Aorta (tissue), 5 donors: Measurements from ENCODE around the gene DAPK1. TPM values are rescaled to one million over a fixed set of nuclear protein-coding genes. Genes with fewer than 3 reads are reported as not detected.

Experiments
- ATAC-seq: fragments of 200-7000 bp; cut with Tn5 transposase; one replicate; pipeline ENCODE4 v1.9.1; 2022; ENCODE audit warnings: moderate library complexity; ENCODE audit not compliant: low FRiP score
- DNase-seq, 2 donors: peaks; one replicate each; pipeline ENCODE4 v3.0.0-alpha.2; 2020
- H3K27ac ChIP-seq, 2 donors: one replicate each; pipeline ENCODE4 v1.5.1; 2013; ENCODE audit warnings: low read length in 2 of 2, mild to moderate bottlenecking in 2 of 2, moderate library complexity in 2 of 2, control low read depth in 1 of 2, inconsistent platforms in 1 of 2, low read depth in 1 of 2
- H3K27me3 ChIP-seq, 2 donors: one replicate each; pipeline ENCODE4 v1.6.1; 2013; ENCODE audit warnings: control low read depth in 1 of 2, low read length in 1 of 2, mild to moderate bottlenecking in 1 of 2, moderate library complexity in 1 of 2; ENCODE audit not compliant: insufficient read depth in 2 of 2, control insufficient read depth in 1 of 2
- H3K36me3 ChIP-seq, 2 donors: one replicate each; pipeline ENCODE4 v1.6.1; 2013; ENCODE audit warnings: control low read depth in 1 of 2, low read length in 1 of 2, mild to moderate bottlenecking in 1 of 2; ENCODE audit not compliant: insufficient read depth in 2 of 2, control insufficient read depth in 1 of 2
- H3K4me1 ChIP-seq, 2 donors: one replicate each; pipeline ENCODE4 v1.6.1; 2013; ENCODE audit warnings: low read length in 2 of 2, control low read depth in 1 of 2, mild to moderate bottlenecking in 1 of 2, moderate library complexity in 1 of 2; ENCODE audit not compliant: insufficient read depth in 2 of 2, control insufficient read depth in 1 of 2
- H3K4me3 ChIP-seq, 2 donors: one replicate each; pipeline ENCODE4 v1.5.1; 2013; ENCODE audit warnings: low read length in 2 of 2, control low read depth in 1 of 2, mild to moderate bottlenecking in 1 of 2
- H3K9me3 ChIP-seq: one replicate; pipeline ENCODE4 v1.6.1; 2013; ENCODE audit warnings: mild to moderate bottlenecking, low read length; ENCODE audit not compliant: control insufficient read depth
- WGBS, 2 donors: extraction: QIAGEN DNeasy Blood & Tissue Kit; methylation state at CpG; one replicate each; pipeline ENCODE4 v1.1.7; 2013; 5-methylcytosine and 5-hydroxymethylcytosine counted together
- intact Hi-C, 2 donors: fragments of 100-400 bp; cut with DNase I; formaldehyde crosslinking; loops; one replicate each; pipeline versions ENCODE4 v1.14.2 to v1.15.0; 2022
- polyA plus RNA-seq, 2 donors: library from polyadenylated mRNA; stranded (reverse); fragments of 200-250 nt; gene quantifications; one replicate each; pipeline ENCODE4 v1.2.3, GENCODE V29; 2013
- total RNA-seq, 2 donors: library from RNA; stranded (reverse); fragmentation: NEBNext Ultra II Directional; extraction: Animal tissue kit (Norgen Biotek cat#: 25700); gene quantifications; one replicate each; pipeline ENCODE4 v1.2.1, GENCODE V29; 2021
- donor health status: healthy with polysubstance abuse.
- donor health status: Bipolar disorder and iron deficiency.
- donor health status: DM: no; HTN: no; CAD: no.
- donor health status: DM: no; HTN: no; CAD: no.
- donor health status: DM: yes; HTN: yes; CAD: no.

The DAPK1 gene
- total and polyA plus RNA-seq, 4 donors, result 6.5 to 41.7 (median 21.7) TPM

DNA sequence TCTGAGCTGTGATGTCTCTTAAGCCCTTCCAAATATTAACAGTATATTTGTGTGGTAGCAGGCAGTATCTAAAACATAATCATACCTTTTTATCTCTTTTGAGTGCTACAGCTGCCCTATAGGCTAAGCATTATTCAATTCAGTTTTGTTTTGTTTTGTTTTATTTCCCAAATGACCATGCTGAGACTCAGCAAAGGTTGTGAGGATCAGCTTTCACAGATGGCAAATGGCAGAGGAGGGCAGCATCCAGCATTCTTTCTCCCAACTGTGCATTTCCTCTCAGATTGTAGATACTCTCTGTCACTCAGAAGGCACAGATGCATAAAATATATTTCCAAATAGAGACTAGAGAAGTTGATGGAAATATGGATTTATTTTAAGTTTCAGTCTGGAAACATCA, 90.7 kb downstream of the DAPK1 start:
- Histone ChIP-seq H3K27ac (no peak overlapping the region), H3K4me1 (no peaks in the 10 kb centered on the region), H3K4me3 (no peak overlapping the region), H3K36me3 (no peaks in the 10 kb centered on the region), H3K27me3 (no peaks in the 10 kb centered on the region), H3K9me3 (peaks cover 1% of the 10 kb centered on the region)
- intact Hi-C loops, result no loop called here
- DNase-seq, result no peak
- no peak for ATAC-seq

DNA sequence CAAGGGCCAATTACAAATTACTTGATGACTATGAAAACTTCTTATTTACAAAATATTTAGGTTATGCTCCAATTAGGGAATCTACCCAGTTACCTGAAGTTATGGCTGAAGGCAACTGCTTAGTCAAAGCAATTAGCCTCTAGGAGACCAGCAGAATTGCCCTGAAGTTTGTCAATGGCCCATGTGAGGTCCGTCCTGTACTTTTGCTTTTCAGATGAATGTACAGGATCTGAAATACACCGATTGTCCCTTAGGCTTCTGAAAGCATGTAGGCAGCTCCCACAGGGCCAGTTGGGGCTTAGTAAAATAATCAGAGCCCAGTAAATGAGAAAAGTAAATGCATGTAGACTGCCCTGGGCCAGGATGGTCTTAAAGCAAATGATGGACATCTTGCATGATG, 93.3 kb downstream of the DAPK1 start:
- Histone ChIP-seq H3K9me3 (peaks cover 1% of the 10 kb centered on the region), H3K4me1 (no peaks in the 10 kb centered on the region), H3K36me3 (no peaks in the 10 kb centered on the region), H3K27ac (no peak overlapping the region), H3K27me3 (no peaks in the 10 kb centered on the region), H3K4me3 (no peak overlapping the region)
- 95 to 96% methylated on average over 2 of the region's 2 CpGs for WGBS, 2 donors
- intact Hi-C loops, result no loop called here
- DNase-seq (no peak), ATAC-seq (no peak)

DNA sequence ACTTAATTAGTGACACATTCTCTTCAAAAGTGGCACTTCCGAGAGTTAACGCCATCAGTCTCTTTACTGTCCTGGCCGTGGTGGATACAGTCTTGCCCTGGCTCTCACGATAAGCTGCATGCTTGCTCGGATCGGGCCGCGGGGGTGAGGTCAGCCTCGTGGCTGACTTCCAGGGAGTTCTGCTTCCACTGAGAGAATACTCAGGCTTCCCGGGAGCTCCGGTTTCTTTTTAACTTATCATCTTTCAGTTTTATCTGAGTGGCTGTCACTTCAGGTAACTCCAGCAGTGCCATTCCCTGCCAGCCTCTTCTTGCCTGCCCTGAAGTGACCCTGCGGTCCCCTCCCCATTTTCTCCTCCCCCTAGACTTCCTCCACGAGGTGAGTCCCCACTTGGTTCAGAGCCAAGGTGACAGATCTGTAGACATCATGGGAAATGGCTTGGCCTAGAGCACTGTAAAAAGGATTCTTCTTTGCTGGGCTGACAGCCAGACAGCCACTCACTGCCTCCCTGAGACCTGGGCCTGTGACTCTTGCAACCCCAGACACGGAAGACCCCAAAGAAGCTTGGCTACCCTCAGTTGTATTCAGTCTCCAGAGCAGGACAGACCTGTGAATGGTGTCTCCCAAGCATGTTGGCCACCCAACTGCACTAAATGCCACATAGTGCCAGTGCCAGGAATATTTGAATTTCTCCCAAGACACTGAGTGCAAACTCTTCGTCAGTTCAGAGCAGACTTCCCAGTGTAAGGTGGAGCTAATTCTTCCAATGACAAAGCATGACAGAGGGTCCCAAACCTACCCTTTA, 95.1 kb downstream of the DAPK1 start:
- DNase-seq (peak; percentile 75 to 84), ATAC-seq (peak; percentile 78)
- Histone ChIP-seq H3K4me3 (no peak overlapping the region), H3K36me3 (no peaks in the 10 kb centered on the region), H3K27me3 (no peaks in the 10 kb centered on the region), H3K4me1 (no peaks in the 10 kb centered on the region), H3K27ac (no peak overlapping the region), H3K9me3 (no peaks in the 10 kb centered on the region)
- intact Hi-C loops, result no loop called here
- 10 to 13% methylated on average over 15 of the region's 15 CpGs for WGBS, 2 donors

DNA sequence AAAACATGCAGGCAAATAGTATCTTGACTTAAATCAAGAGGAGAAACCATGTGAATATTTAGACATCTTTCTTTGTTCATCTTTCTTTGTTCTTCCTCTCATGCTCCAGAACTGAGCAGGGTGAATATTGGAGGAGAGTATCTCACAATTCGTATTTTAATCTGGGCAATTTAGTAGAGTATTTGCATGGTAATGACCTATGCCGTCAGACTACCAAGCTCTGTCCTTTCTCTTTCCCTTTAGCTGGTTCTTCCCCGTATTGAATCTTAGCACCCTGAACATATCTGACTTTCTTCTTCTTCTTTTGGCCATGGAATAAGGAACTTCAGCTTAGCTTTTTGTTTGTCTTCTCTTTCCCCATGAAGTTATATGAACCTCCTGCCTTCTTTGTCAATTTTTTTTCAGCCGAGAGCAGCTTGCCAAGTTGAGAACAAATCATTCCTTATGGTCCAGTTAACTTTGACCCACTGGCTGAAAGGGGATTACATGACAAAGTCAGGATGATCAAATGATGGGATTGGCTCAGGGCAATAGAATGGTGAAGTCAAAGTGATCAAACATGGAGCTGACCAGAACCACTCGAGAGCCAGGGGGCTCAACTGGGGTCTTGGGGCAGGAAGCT, 95.8 kb downstream of the DAPK1 start:
- WGBS, 2 donors, result 81 to 83% methylated on average over 5 of the region's 5 CpGs
- H3K36me3 ChIP-seq, result no peaks in the 10 kb centered on the region
- H3K27ac ChIP-seq, result no peak overlapping the region
- intact Hi-C loops, result no loop called here
- H3K4me1 ChIP-seq, result no peaks in the 10 kb centered on the region
- DNase-seq (no peak), ATAC-seq (no peak)
- no peak overlapping the region for H3K4me3 ChIP-seq
- H3K27me3 ChIP-seq, result no peaks in the 10 kb centered on the region
- H3K9me3 ChIP-seq, result no peaks in the 10 kb centered on the region

DNA sequence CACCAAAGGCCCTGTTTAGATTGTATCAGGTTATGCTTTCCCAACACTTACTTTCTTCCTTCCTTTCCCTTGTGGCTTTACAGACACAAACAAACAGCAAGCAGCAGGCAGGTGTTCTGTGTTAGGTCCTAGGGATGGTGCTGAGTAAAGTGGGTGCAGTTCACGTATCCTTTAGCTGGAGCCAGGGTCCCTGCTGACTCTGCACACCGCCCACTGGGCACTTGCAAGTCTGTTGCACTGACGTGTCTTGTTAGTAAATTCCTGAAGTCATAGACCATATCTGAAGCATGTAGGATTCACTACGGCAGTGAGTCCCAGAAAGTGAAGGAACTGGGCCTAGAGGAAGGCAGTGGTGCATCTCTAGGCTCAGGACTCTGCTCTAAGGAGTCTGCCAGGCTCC, 96.5 kb downstream of the DAPK1 start:
- 86% methylated on average over 4 of the region's 4 CpGs for WGBS, 2 donors
- H3K36me3 ChIP-seq, result no peaks in the 10 kb centered on the region
- no peaks in the 10 kb centered on the region for H3K4me1 ChIP-seq
- ATAC-seq (no peak), DNase-seq (no peak)
- no peak overlapping the region for H3K4me3 ChIP-seq
- no peaks in the 10 kb centered on the region for H3K9me3 ChIP-seq
- H3K27ac ChIP-seq, result no peak overlapping the region
- intact Hi-C loops, result no loop called here
- no peaks in the 10 kb centered on the region for H3K27me3 ChIP-seq

DNA sequence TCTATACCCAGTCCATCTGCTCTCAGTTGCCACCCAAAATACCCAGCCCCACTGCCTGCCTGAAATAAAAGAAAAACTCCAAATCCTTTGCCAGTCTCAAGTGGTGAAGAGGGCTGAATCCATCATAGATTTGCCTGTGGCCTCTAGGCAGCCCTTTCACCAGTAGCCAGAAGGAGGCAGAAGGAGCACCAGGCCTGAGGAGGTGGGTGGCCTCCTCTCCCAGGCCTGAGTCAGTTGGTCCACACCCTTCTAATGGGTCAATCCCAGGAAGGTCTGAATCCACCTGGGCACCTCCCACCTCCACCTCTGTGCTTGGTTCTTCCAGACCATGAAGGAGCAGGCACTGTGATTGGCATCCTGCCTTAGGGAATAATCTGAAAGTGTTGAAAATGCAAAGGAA, 97.0 kb downstream of the DAPK1 start:
- Histone ChIP-seq H3K27ac (no peak overlapping the region), H3K9me3 (no peaks in the 10 kb centered on the region), H3K27me3 (no peaks in the 10 kb centered on the region), H3K4me1 (no peaks in the 10 kb centered on the region), H3K4me3 (no peak overlapping the region), H3K36me3 (no peaks in the 10 kb centered on the region)
- no peak for DNase-seq
- no peak for ATAC-seq
- intact Hi-C loops, result no loop called here

DNA sequence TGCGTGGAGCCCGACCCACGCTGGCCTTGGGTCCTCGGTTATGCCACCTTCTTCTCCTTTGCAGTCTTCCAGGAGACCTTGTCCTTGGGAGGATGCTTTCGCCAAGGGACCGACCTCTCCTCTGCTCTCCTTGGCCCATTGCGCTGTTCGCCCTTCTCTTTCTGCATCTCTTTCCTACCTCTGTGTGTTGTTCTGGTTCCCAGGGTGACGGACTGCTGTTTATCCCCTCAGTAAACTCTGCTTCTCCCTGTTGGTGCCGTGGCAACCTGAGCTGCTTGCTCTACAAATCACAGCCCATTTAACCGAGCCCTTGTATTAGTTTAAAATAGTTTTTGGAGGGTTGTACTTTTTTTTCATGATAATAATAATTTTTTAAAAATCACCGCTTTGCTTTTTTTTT, 97.9 kb downstream of the DAPK1 start:
- Histone ChIP-seq H3K4me3 (no peak overlapping the region), H3K36me3 (no peaks in the 10 kb centered on the region), H3K4me1 (no peaks in the 10 kb centered on the region), H3K27me3 (no peaks in the 10 kb centered on the region), H3K9me3 (no peaks in the 10 kb centered on the region), H3K27ac (no peak overlapping the region)
- ATAC-seq (no peak), DNase-seq (no peak)
- WGBS, 2 donors, result 81 to 82% methylated on average over 12 of the region's 12 CpGs
- intact Hi-C loops, result no loop called here

DNA sequence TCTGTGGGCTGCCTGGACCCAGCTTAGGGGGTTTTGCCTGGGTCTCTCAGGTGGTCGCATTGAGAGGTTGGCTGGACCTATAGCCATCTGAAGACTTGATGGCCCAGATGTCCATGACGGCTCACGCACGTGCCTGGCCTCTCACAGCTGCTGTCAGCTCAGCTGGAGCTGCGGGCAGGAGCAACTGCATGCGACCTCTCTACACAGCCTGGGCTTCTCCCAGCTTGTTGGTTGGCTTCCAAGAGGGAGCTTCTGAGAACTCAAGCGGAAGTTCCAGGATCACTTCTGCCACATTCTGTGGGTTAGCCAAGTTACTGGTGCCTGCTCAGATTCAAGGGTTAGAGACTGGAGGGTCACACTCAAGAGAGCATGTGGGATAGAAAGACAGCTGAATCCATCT, 99.2 kb downstream of the DAPK1 start:
- no peak overlapping the region for H3K27ac ChIP-seq
- no peak overlapping the region for H3K4me3 ChIP-seq
- no peaks in the 10 kb centered on the region for H3K4me1 ChIP-seq
- intact Hi-C loops, result no loop called here
- ATAC-seq (no peak), DNase-seq (peak in 1 of 2 donors; percentile 82)
- no peaks in the 10 kb centered on the region for H3K9me3 ChIP-seq
- no peaks in the 10 kb centered on the region for H3K27me3 ChIP-seq
- 83% methylated on average over 7 of the region's 7 CpGs for WGBS, 2 donors
- no peaks in the 10 kb centered on the region for H3K36me3 ChIP-seq

DNA sequence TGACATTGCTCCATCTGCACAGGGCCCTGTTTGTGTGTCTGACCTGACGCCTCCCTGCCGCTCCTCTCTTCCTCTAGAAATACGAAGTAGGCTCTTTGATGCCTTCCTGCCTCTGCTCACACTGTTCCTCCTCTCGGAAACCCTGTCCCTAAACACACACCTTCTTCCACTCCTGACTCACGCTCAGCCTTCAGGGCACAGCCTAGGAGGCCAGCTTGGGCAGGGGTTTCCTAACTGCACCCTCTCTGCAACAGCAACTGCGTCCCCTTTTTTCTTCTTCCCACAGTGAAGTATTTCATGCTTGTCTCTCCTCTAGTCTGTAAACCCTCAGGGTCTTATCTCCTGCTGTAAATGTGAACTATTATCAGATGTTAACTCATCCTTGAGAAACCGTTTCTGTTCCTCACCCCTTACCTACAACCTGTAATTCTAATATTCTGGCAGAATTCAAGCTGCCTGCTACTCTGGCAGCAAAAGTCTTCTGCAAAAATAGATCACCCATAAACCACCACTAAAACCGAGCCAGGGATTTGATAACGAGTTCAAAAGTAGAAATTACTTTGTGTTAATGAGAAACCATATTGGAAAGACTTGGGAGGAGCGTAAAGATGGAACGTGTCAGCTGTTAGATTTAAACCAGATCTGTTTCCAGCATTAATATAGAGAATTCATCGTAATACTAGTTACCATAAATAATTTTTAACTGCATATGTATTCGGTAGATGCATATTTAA, 100.2 kb downstream of the DAPK1 start:
- WGBS, 2 donors, result 86 to 88% methylated on average over 13 of the region's 13 CpGs
- no peak for ATAC-seq
- no peak overlapping the region for H3K4me3 ChIP-seq
- no peaks in the 10 kb centered on the region for H3K36me3 ChIP-seq
- intact Hi-C loops, result no loop called here
- DNase-seq, result no peak
- no peak overlapping the region for H3K27ac ChIP-seq
- H3K4me1 ChIP-seq, result no peaks in the 10 kb centered on the region
- H3K27me3 ChIP-seq, result no peaks in the 10 kb centered on the region
- no peaks in the 10 kb centered on the region for H3K9me3 ChIP-seq
